Neural progenitor cell (in vitro differentiated cells): Measurements from ENCODE around the gene OR3A3.

Experiments
- EZH2 ChIP-seq: fragments of 200-600 bp; sonication (generic); IDR thresholded peaks from 2 replicates; pipeline ENCODE4 v1.6.1; 2017; ENCODE audit warnings: antibody characterized with exemption, mild to moderate bottlenecking, moderate library complexity
- EZH2phosphoT487 ChIP-seq: fragments of 200-600 bp; sonication (generic); IDR thresholded peaks from 2 replicates; pipeline ENCODE4 v1.6.1; 2017; ENCODE audit warnings: antibody characterized with exemption
- TF ChIP-seq, protein P1 (sequence below): fragments of 200-600 bp; sonication (generic); IDR thresholded peaks from 2 replicates; pipeline ENCODE4 v1.5.1; 2017; ENCODE audit warnings: antibody characterized with exemption, mild to moderate bottlenecking

GRCh38 chr17:3385869-3386816 is 25.0 kb upstream of the OR3A3 start, which contains the start of gene OR3A2:
- TF ChIP-seq EZH2phosphoT487 (no peak), EZH2 (no peak)
- TF ChIP-seq, protein P1, sequence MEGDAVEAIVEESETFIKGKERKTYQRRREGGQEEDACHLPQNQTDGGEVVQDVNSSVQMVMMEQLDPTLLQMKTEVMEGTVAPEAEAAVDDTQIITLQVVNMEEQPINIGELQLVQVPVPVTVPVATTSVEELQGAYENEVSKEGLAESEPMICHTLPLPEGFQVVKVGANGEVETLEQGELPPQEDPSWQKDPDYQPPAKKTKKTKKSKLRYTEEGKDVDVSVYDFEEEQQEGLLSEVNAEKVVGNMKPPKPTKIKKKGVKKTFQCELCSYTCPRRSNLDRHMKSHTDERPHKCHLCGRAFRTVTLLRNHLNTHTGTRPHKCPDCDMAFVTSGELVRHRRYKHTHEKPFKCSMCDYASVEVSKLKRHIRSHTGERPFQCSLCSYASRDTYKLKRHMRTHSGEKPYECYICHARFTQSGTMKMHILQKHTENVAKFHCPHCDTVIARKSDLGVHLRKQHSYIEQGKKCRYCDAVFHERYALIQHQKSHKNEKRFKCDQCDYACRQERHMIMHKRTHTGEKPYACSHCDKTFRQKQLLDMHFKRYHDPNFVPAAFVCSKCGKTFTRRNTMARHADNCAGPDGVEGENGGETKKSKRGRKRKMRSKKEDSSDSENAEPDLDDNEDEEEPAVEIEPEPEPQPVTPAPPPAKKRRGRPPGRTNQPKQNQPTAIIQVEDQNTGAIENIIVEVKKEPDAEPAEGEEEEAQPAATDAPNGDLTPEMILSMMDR = no peak
